ENCODE results near the gene LRRC72.

- no peak for TF ChIP-seq CTCF (IDR thresholded peaks at IDR 0.05)
- TF ChIP-seq POLR2A (IDR thresholded peaks at IDR 0.05), result no peak
These were observed 65.8 kb downstream of the LRRC72 start for GRCh38 chr7:16592395-16592794.
